DND-41 (cell line): ENCODE results near the gene MYH7.

Experiments
- ATAC-seq: fragments of 200-7000 bp; cut with Tn5 transposase; 3 replicates; pipeline ENCODE4 v1.9.1; 2021; ENCODE audit warnings: low read depth; ENCODE audit not compliant: insufficient read depth
- DNase-seq: peaks from one replicate; pipeline ENCODE4 v3.0.0-alpha.2; 2020
- H2AFZ ChIP-seq: 2 replicates; pipeline ENCODE4 v1.6.0; 2012; ENCODE audit warnings: low read depth, low read length
- H3K27ac ChIP-seq: 2 replicates; pipeline ENCODE4 v1.5.1; 2012; ENCODE audit warnings: low read length, inconsistent platforms
- H3K27me3 ChIP-seq: fragments of 200-600 bp; sonication (generic); 2 replicates; pipeline ENCODE4 v1.6.0; 2012; ENCODE audit warnings: low read length, mild to moderate bottlenecking, inconsistent platforms; ENCODE audit not compliant: insufficient read depth, poor library complexity
- H3K36me3 ChIP-seq: 2 replicates; pipeline ENCODE4 v1.5.1; 2012; ENCODE audit warnings: low read length, inconsistent platforms; ENCODE audit not compliant: insufficient read depth
- H3K4me1 ChIP-seq: 2 replicates; pipeline ENCODE4 v1.5.1; 2012; ENCODE audit warnings: mild to moderate bottlenecking, low read length; ENCODE audit not compliant: insufficient read depth
- H3K4me2 ChIP-seq: 2 replicates; pipeline ENCODE4 v1.6.0; 2012; ENCODE audit warnings: mild to moderate bottlenecking, moderate library complexity, low read length, inconsistent platforms; ENCODE audit not compliant: insufficient read depth
- H3K4me3 ChIP-seq, 2 experiments: fragments of 200-600 bp in 1 of 2; shearing (Covaris generic) in 1 of 2; 2 replicates each; pipeline ENCODE4 v1.5.1; 2012 to 2016; ENCODE audit warnings: inconsistent platforms in 2 of 2, low read length in 2 of 2, mild to moderate bottlenecking in 2 of 2, low read depth in 1 of 2, moderate library complexity in 1 of 2
- H3K79me2 ChIP-seq: 2 replicates; pipeline ENCODE4 v1.6.0; 2012; ENCODE audit warnings: low read length, inconsistent platforms; ENCODE audit not compliant: insufficient read depth
- H3K9ac ChIP-seq: 2 replicates; pipeline ENCODE4 v1.6.0; 2012; ENCODE audit warnings: low read depth, mild to moderate bottlenecking, inconsistent platforms, low read length, moderate library complexity
- H3K9me3 ChIP-seq: 2 replicates; pipeline ENCODE4 v1.5.1; 2012; ENCODE audit warnings: low read length, moderate library complexity, mild to moderate bottlenecking, inconsistent platforms; ENCODE audit not compliant: insufficient read depth, severe bottlenecking
- H4K20me1 ChIP-seq: 2 replicates; pipeline ENCODE4 v1.6.0; 2012; ENCODE audit warnings: low read length; ENCODE audit not compliant: insufficient read depth
- EZH2 ChIP-seq: IDR thresholded peaks from 3 replicates; pipeline ENCODE4 v1.6.1; 2012; ENCODE audit warnings: borderline replicate concordance, low read depth, mild to moderate bottlenecking, moderate library complexity, low read length, inconsistent platforms; ENCODE audit not compliant: severe bottlenecking
- TF ChIP-seq, protein P1 (sequence below): IDR thresholded peaks from 2 replicates; pipeline ENCODE4 v1.5.1; 2012; ENCODE audit warnings: borderline replicate concordance, low read length, moderate library complexity, mild to moderate bottlenecking; ENCODE audit not compliant: poor library complexity, severe bottlenecking; ENCODE audit errors: extremely low read depth

The MYH7 gene

DNA sequence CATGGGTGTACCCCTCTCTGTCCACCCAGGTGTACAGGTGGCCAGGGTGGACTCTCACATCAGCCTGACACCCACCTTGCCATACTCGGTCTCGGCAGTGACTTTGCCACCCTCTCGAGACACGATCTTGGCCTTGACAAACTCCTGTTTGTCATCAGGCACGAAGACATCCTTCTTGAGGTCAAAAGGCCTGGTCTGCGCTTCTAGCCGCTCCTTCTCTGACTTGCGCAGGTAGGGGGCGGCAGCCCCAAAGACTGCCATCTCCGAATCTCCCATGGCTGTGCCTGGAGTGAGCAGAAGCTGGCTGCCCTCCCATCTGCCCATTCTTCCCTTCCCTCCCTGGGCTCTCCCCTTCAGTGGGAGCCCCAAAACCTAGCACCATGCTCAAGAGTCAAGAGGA lies 2.0 kb downstream of the MYH7 start:
- Histone ChIP-seq H3K4me1 (no peaks in the 10 kb centered on the region), H3K4me2 (no peak overlapping the region), H3K9me3 (no peaks in the 10 kb centered on the region), H3K27ac (no peak overlapping the region), H4K20me1 (no peaks in the 10 kb centered on the region), H3K4me3 (no peak overlapping the region), H3K9ac (no peak overlapping the region), H2AFZ (no peak overlapping the region), H3K27me3 (peaks cover 16% of the 10 kb centered on the region), H3K36me3 (no peaks in the 10 kb centered on the region), H3K79me2 (no peaks in the 10 kb centered on the region)
- TF ChIP-seq, protein P1, sequence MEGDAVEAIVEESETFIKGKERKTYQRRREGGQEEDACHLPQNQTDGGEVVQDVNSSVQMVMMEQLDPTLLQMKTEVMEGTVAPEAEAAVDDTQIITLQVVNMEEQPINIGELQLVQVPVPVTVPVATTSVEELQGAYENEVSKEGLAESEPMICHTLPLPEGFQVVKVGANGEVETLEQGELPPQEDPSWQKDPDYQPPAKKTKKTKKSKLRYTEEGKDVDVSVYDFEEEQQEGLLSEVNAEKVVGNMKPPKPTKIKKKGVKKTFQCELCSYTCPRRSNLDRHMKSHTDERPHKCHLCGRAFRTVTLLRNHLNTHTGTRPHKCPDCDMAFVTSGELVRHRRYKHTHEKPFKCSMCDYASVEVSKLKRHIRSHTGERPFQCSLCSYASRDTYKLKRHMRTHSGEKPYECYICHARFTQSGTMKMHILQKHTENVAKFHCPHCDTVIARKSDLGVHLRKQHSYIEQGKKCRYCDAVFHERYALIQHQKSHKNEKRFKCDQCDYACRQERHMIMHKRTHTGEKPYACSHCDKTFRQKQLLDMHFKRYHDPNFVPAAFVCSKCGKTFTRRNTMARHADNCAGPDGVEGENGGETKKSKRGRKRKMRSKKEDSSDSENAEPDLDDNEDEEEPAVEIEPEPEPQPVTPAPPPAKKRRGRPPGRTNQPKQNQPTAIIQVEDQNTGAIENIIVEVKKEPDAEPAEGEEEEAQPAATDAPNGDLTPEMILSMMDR = no peak
- TF ChIP-seq EZH2 = no peak
- DNase-seq (no peak), ATAC-seq (no peak)

DNA sequence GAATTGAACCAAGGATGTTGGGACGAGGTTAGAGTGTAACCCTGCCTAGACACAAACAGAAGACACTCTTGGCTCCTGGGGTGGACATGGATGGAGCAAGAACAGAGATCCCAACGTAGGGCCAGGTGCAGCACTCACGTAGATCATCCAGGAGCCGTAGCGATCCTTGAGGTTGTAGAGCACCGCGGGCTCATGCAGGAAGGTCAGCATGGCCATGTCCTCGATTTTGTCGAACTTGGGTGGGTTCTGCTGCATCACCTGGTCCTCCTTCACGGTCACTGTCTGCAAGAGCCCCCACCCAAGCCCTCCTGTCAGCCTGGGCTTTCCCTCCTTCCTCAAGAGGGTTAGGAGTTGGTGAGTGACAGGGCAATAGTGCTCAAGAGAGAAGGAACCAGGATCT lies 2.5 kb downstream of the MYH7 start:
- no peak for ATAC-seq
- Histone ChIP-seq H3K4me2 (no peak overlapping the region), H3K27me3 (peaks cover 13% of the 10 kb centered on the region), H3K79me2 (no peaks in the 10 kb centered on the region), H3K9me3 (no peaks in the 10 kb centered on the region), H2AFZ (no peak overlapping the region), H3K36me3 (no peaks in the 10 kb centered on the region), H3K4me1 (no peaks in the 10 kb centered on the region), H3K27ac (no peak overlapping the region), H3K9ac (no peak overlapping the region), H3K4me3 (no peak overlapping the region), H4K20me1 (no peaks in the 10 kb centered on the region)
- DNase-seq = no peak
- no peak for TF ChIP-seq EZH2
- TF ChIP-seq, protein P1 = no peak

DNA sequence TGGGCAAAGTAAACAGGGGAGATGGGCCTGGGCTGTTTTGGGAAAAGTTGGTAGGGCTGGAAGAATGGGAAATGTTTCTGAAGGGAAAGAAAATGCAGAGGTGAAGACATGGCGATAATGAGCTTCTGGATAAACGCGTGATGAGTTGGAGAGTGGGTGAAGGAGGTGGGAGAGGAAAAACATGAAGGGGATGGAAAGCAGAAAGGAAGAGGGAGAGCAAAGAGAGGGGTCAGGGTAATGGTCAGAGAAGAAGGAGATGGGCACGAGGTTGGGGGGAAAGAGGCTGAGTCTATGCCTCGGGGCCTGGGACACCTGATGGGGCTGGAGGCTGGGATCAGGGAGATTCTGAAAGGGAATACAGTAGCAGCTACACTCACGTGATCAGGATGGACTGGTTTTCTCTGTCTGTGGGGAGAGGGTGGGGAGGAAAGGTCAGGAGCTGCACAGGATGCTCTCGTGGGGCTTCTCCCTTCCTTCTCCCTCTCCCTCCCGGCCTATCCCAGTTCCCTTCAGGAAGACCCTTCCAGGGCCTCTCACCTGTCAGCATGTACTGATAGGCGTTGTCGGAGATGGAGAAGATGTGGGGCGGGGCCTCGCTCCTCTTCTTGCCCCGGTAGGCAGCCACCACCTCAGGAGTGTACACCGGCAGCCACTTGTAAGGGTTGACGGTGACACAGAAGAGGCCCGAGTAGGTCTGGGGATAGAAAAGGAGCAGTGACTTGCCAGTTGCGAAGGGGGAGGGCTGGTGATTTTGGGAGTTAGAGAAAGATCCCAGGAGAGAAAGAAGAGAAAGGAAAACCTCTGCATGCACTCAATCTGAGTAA lies 3.1 kb downstream of the MYH7 start:
- Histone ChIP-seq H3K79me2 (no peaks in the 10 kb centered on the region), H3K36me3 (no peaks in the 10 kb centered on the region), H3K4me2 (no peak overlapping the region), H4K20me1 (no peaks in the 10 kb centered on the region), H3K9ac (no peak overlapping the region), H3K4me1 (no peaks in the 10 kb centered on the region), H3K27me3 (peaks cover 11% of the 10 kb centered on the region), H2AFZ (no peak overlapping the region), H3K4me3 (no peak overlapping the region), H3K27ac (no peak overlapping the region), H3K9me3 (no peaks in the 10 kb centered on the region)
- ATAC-seq = no peak
- TF ChIP-seq EZH2 = no peak
- TF ChIP-seq, protein P1 = no peak
- DNase-seq = no peak
